ENCODE measurements around the gene CDH2.

Gene CDH2

GRCh38 chr18:28032177-28032576, 144.8 kb downstream of the CDH2 start:
- Histone ChIP-seq H3K4me1 (ENCODE audit: control insufficient read depth, insufficient read depth, low read length) (peaks cover 3% of the 10 kb centered on the region), H3K9ac (ENCODE audit: low read depth, low read length) (no peak overlapping the region), H3K9me3 (ENCODE audit: control insufficient read depth, insufficient read depth, low read length) (no peaks in the 10 kb centered on the region), H3K4me3 (ENCODE audit: low read depth, low read length) (no peak overlapping the region), H3K27me3 (ENCODE audit: control insufficient read depth, insufficient read depth, low read length) (no peaks in the 10 kb centered on the region), H3K36me3 (ENCODE audit: control insufficient read depth, insufficient read depth, low read length) (no peaks in the 10 kb centered on the region)

- no peak overlapping the region for H3K9ac ChIP-seq (ENCODE audit: low read depth, low read length)
- H3K9me3 ChIP-seq (ENCODE audit: control insufficient read depth, insufficient read depth, low read length), result no peaks in the 10 kb centered on the region
- peaks cover 3% of the 10 kb centered on the region for H3K4me1 ChIP-seq (ENCODE audit: control insufficient read depth, insufficient read depth, low read length)
- no peaks in the 10 kb centered on the region for H3K36me3 ChIP-seq (ENCODE audit: control insufficient read depth, insufficient read depth, low read length)
- no peak overlapping the region for H3K4me3 ChIP-seq (ENCODE audit: low read depth, low read length)
- no peaks in the 10 kb centered on the region for H3K27me3 ChIP-seq (ENCODE audit: control insufficient read depth, insufficient read depth, low read length)
Measured at GRCh38 chr18:28030458-28030857, 146.5 kb downstream of the CDH2 start.

- Histone ChIP-seq H3K4me1 (ENCODE audit: control insufficient read depth, insufficient read depth, low read length) (no peaks in the 10 kb centered on the region), H3K27me3 (ENCODE audit: control insufficient read depth, insufficient read depth, low read length) (no peaks in the 10 kb centered on the region), H3K4me3 (ENCODE audit: low read depth, low read length) (no peak overlapping the region), H3K36me3 (ENCODE audit: control insufficient read depth, insufficient read depth, low read length) (no peaks in the 10 kb centered on the region), H3K9ac (ENCODE audit: low read depth, low read length) (no peak overlapping the region), H3K9me3 (ENCODE audit: control insufficient read depth, insufficient read depth, low read length) (no peaks in the 10 kb centered on the region)
Measured at GRCh38 chr18:28027755-28028154, 149.2 kb downstream of the CDH2 start.

- H3K27me3 ChIP-seq (ENCODE audit: control insufficient read depth, insufficient read depth, low read length), result no peaks in the 10 kb centered on the region
- H3K4me1 ChIP-seq (ENCODE audit: control insufficient read depth, insufficient read depth, low read length), result no peaks in the 10 kb centered on the region
- H3K36me3 ChIP-seq (ENCODE audit: control insufficient read depth, insufficient read depth, low read length), result no peaks in the 10 kb centered on the region
- no peaks in the 10 kb centered on the region for H3K9me3 ChIP-seq (ENCODE audit: control insufficient read depth, insufficient read depth, low read length)
- H3K4me3 ChIP-seq (ENCODE audit: low read depth, low read length), result no peak overlapping the region
- H3K9ac ChIP-seq (ENCODE audit: low read depth, low read length), result no peak overlapping the region
Measured at GRCh38 chr18:28019425-28020108, 157.4 kb downstream of the CDH2 start.

- H3K9me3 ChIP-seq (ENCODE audit: control insufficient read depth, insufficient read depth, low read length), result no peaks in the 10 kb centered on the region
- H3K4me3 ChIP-seq (ENCODE audit: low read depth, low read length), result no peak overlapping the region
- no peak overlapping the region for H3K9ac ChIP-seq (ENCODE audit: low read depth, low read length)
- H3K36me3 ChIP-seq (ENCODE audit: control insufficient read depth, insufficient read depth, low read length), result no peaks in the 10 kb centered on the region
- H3K4me1 ChIP-seq (ENCODE audit: control insufficient read depth, insufficient read depth, low read length), result no peaks in the 10 kb centered on the region
- H3K27me3 ChIP-seq (ENCODE audit: control insufficient read depth, insufficient read depth, low read length), result no peaks in the 10 kb centered on the region
Measured at GRCh38 chr18:28018351-28018750, 158.6 kb downstream of the CDH2 start.

- Histone ChIP-seq H3K36me3 (ENCODE audit: control insufficient read depth, insufficient read depth, low read length) (no peaks in the 10 kb centered on the region), H3K4me1 (ENCODE audit: control insufficient read depth, insufficient read depth, low read length) (no peaks in the 10 kb centered on the region), H3K4me3 (ENCODE audit: low read depth, low read length) (no peak overlapping the region), H3K9ac (ENCODE audit: low read depth, low read length) (no peak overlapping the region), H3K27me3 (ENCODE audit: control insufficient read depth, insufficient read depth, low read length) (no peaks in the 10 kb centered on the region), H3K9me3 (ENCODE audit: control insufficient read depth, insufficient read depth, low read length) (no peaks in the 10 kb centered on the region)
Measured at GRCh38 chr18:28015671-28016070, 161.3 kb downstream of the CDH2 start.

- no peaks in the 10 kb centered on the region for H3K4me1 ChIP-seq (ENCODE audit: control insufficient read depth, insufficient read depth, low read length)
- no peaks in the 10 kb centered on the region for H3K27me3 ChIP-seq (ENCODE audit: control insufficient read depth, insufficient read depth, low read length)
- no peak overlapping the region for H3K9ac ChIP-seq (ENCODE audit: low read depth, low read length)
- no peak overlapping the region for H3K4me3 ChIP-seq (ENCODE audit: low read depth, low read length)
- H3K9me3 ChIP-seq (ENCODE audit: control insufficient read depth, insufficient read depth, low read length), result no peaks in the 10 kb centered on the region
- H3K36me3 ChIP-seq (ENCODE audit: control insufficient read depth, insufficient read depth, low read length), result no peaks in the 10 kb centered on the region
Measured at GRCh38 chr18:28013066-28013465, 163.9 kb downstream of the CDH2 start.

GRCh38 chr18:28012336-28012735, 164.6 kb downstream of the CDH2 start:
- no peak overlapping the region for H3K4me3 ChIP-seq (ENCODE audit: low read depth, low read length)
- no peaks in the 10 kb centered on the region for H3K4me1 ChIP-seq (ENCODE audit: control insufficient read depth, insufficient read depth, low read length)
- no peaks in the 10 kb centered on the region for H3K36me3 ChIP-seq (ENCODE audit: control insufficient read depth, insufficient read depth, low read length)
- no peak overlapping the region for H3K9ac ChIP-seq (ENCODE audit: low read depth, low read length)
- H3K27me3 ChIP-seq (ENCODE audit: control insufficient read depth, insufficient read depth, low read length), result no peaks in the 10 kb centered on the region
- no peaks in the 10 kb centered on the region for H3K9me3 ChIP-seq (ENCODE audit: control insufficient read depth, insufficient read depth, low read length)

- no peaks in the 10 kb centered on the region for H3K27me3 ChIP-seq (ENCODE audit: control insufficient read depth, insufficient read depth, low read length)
- no peak overlapping the region for H3K4me3 ChIP-seq (ENCODE audit: low read depth, low read length)
- H3K36me3 ChIP-seq (ENCODE audit: control insufficient read depth, insufficient read depth, low read length), result no peaks in the 10 kb centered on the region
- no peaks in the 10 kb centered on the region for H3K9me3 ChIP-seq (ENCODE audit: control insufficient read depth, insufficient read depth, low read length)
- no peaks in the 10 kb centered on the region for H3K4me1 ChIP-seq (ENCODE audit: control insufficient read depth, insufficient read depth, low read length)
- H3K9ac ChIP-seq (ENCODE audit: low read depth, low read length), result no peak overlapping the region
Measured at GRCh38 chr18:28009589-28009988, 167.3 kb downstream of the CDH2 start.

- Histone ChIP-seq H3K36me3 (ENCODE audit: control insufficient read depth, insufficient read depth, low read length) (no peaks in the 10 kb centered on the region), H3K9me3 (ENCODE audit: control insufficient read depth, insufficient read depth, low read length) (no peaks in the 10 kb centered on the region), H3K9ac (ENCODE audit: low read depth, low read length) (no peak overlapping the region), H3K4me1 (ENCODE audit: control insufficient read depth, insufficient read depth, low read length) (no peaks in the 10 kb centered on the region), H3K27me3 (ENCODE audit: control insufficient read depth, insufficient read depth, low read length) (no peaks in the 10 kb centered on the region), H3K4me3 (ENCODE audit: low read depth, low read length) (no peak overlapping the region)
Measured at GRCh38 chr18:28007841-28008240, 169.1 kb downstream of the CDH2 start.

GRCh38 chr18:28005164-28005563, 171.8 kb downstream of the CDH2 start:
- Histone ChIP-seq H3K4me1 (ENCODE audit: control insufficient read depth, insufficient read depth, low read length) (no peaks in the 10 kb centered on the region), H3K36me3 (ENCODE audit: control insufficient read depth, insufficient read depth, low read length) (no peaks in the 10 kb centered on the region), H3K4me3 (ENCODE audit: low read depth, low read length) (no peak overlapping the region)

GRCh38 chr18:28004606-28005005, 172.3 kb downstream of the CDH2 start:
- H3K4me3 ChIP-seq (ENCODE audit: low read depth, low read length), result no peak overlapping the region
- H3K4me1 ChIP-seq (ENCODE audit: control insufficient read depth, insufficient read depth, low read length), result no peaks in the 10 kb centered on the region
- H3K36me3 ChIP-seq (ENCODE audit: control insufficient read depth, insufficient read depth, low read length), result no peaks in the 10 kb centered on the region
- no peaks in the 10 kb centered on the region for H3K27me3 ChIP-seq (ENCODE audit: control insufficient read depth, insufficient read depth, low read length)
- H3K9ac ChIP-seq (ENCODE audit: low read depth, low read length), result no peak overlapping the region
- H3K9me3 ChIP-seq (ENCODE audit: control insufficient read depth, insufficient read depth, low read length), result no peaks in the 10 kb centered on the region

More at GRCh38 chr18:28005164-28005563, 171.8 kb downstream of the CDH2 start:
- H3K27me3 ChIP-seq (ENCODE audit: control insufficient read depth, insufficient read depth, low read length), result no peaks in the 10 kb centered on the region
- H3K9me3 ChIP-seq (ENCODE audit: control insufficient read depth, insufficient read depth, low read length), result no peaks in the 10 kb centered on the region
- no peak overlapping the region for H3K9ac ChIP-seq (ENCODE audit: low read depth, low read length)

All from iPS-15b (cell line).